ENCODE results near the gene SLC25A22.
A peak's percentile ranks its signal among the peaks of the same experiment; 100 is the strongest.

The SLC25A22 gene

DNA sequence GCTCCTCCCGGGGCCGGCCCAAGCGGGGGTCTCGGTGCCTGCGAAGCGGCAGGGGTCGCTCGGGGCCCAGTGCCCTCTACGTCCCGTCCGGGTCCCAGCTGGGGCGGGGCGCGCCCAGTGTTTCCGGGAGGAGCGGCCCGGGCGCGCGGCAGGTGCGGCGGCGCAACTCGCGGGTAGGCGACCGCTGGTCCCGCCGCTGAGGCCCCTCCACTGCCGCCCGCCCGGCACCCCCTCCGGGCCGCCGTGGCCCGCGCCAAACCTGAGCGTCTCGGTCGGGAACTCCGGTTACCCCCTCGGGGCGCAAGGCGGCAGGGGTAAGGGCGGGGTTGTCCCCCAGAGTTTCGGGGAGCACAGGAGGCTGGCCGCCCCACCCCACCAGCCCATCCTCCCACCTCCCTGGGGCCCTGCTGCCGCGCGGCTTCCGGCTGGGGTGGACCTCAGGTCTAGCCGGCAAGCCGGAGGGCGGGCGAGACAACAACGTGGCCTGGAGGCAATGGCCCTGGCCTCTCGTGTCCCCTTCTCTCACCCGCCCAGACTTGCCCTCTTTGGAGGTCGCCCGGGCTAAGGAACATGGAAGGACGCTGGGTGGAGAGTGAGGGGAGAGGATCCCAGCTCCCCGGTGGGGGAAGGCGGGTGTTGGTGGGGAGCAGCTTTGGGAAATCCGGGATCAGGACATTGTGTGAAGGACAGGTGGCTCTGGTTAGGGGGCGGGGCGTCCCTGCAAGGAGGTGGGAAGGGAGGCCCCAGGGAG lies 29.2 kb upstream of the SLC25A22 start:
- peak overlapping the region; percentile 64 for H3K4me2 ChIP-seq (ENCODE audit: low read length)
- no peak overlapping the region for H3K18ac ChIP-seq (ENCODE audit: low read length)
- no peak overlapping the region for H3K9ac ChIP-seq (ENCODE audit: low read length)
- peak overlapping the region; percentile 18 for H2BK120ac ChIP-seq (ENCODE audit: insufficient read depth, low read length, poor library complexity)
- peak overlapping the region; percentile 48 for H4K91ac ChIP-seq (ENCODE audit: low read depth, low read length)
- H3K4ac ChIP-seq (ENCODE audit: low read depth, low read length), result no peak overlapping the region
- peaks cover 10% of the 10 kb centered on the region for H3K79me1 ChIP-seq (ENCODE audit: low read length)
- H3K27me3 ChIP-seq (ENCODE audit: insufficient read depth, low read length), result peaks cover 33% of the 10 kb centered on the region
- H2AFZ ChIP-seq (ENCODE audit: insufficient read depth, low read length, poor library complexity), result peak overlapping the region; percentile 17
- H3K27ac ChIP-seq (ENCODE audit: low read depth, low read length), result no peak overlapping the region
- H3K14ac ChIP-seq (ENCODE audit: low read length), result peak overlapping the region; percentile 22
- H3K36me3 ChIP-seq (ENCODE audit: control insufficient read depth in 1 of 2, insufficient read depth in 2 of 2, low read length in 2 of 2), result peaks cover 20% of the 10 kb centered on the region in 2 experiments
- no peak overlapping the region for H3K23ac ChIP-seq (ENCODE audit: low read length)
- H3K79me2 ChIP-seq (ENCODE audit: control insufficient read depth, insufficient read depth, low read length, poor library complexity), result peaks cover 2% of the 10 kb centered on the region
- H2AK5ac ChIP-seq (ENCODE audit: low read length), result no peak overlapping the region
- no peak overlapping the region for H4K12ac ChIP-seq (ENCODE audit: low read depth, low read length)
- H2BK12ac ChIP-seq (ENCODE audit: low read length), result peak overlapping the region; percentile 20
- H2BK5ac ChIP-seq (ENCODE audit: low read depth, low read length, poor library complexity), result no peak overlapping the region
- peaks cover 36 to 40% of the 10 kb centered on the region in 2 experiments for H3K4me1 ChIP-seq (ENCODE audit: control insufficient read depth in 1 of 2, insufficient read depth in 2 of 2, low read length in 2 of 2)
- peak overlapping the region; percentile 61 for H4K8ac ChIP-seq (ENCODE audit: low read depth, low read length)
- peak in 1 of 2 donors; percentile 29 for DNase-seq
- H3K4me3 ChIP-seq (ENCODE audit: low read depth, low read length), result peak overlapping the region; percentile 53
- H3K9me3 ChIP-seq (ENCODE audit: insufficient read depth, low read depth, low read length), result peaks cover 7% of the 10 kb centered on the region
- no CpG with 5 or more reads among the region's 66 CpGs for WGBS (ENCODE audit: extremely low coverage, insufficient coverage, insufficient read length)

DNA sequence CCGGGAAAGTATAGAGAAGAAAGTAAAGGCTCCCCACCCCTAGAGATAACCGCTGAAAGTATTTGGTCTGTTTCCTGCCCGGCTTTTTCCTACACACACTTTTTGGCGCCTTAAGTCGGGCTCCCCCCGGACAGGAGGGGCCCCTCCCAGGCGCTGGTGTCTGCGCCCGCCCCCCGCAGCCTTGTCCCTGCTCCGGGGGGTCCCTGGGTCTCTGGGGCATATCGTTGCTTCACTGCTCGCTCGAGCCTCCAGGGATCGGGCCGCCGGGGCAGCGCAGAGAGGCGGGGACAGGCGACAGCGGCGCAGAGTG lies 28.7 kb upstream of the SLC25A22 start:
- H3K18ac ChIP-seq (ENCODE audit: low read length), result no peak overlapping the region
- no peak overlapping the region for H3K4ac ChIP-seq (ENCODE audit: low read depth, low read length)
- peak overlapping the region; percentile 20 for H2BK12ac ChIP-seq (ENCODE audit: low read length)
- H2BK5ac ChIP-seq (ENCODE audit: low read depth, low read length, poor library complexity), result no peak overlapping the region
- H3K4me3 ChIP-seq (ENCODE audit: low read depth, low read length), result peak overlapping the region; percentile 53
- no peak overlapping the region for H3K27ac ChIP-seq (ENCODE audit: low read depth, low read length)
- no peak for DNase-seq
- peak overlapping the region; percentile 17 for H2AFZ ChIP-seq (ENCODE audit: insufficient read depth, low read length, poor library complexity)
- peak overlapping the region; percentile 48 for H4K91ac ChIP-seq (ENCODE audit: low read depth, low read length)
- no peak overlapping the region for H3K9ac ChIP-seq (ENCODE audit: low read length)
- peak overlapping the region; percentile 64 for H3K4me2 ChIP-seq (ENCODE audit: low read length)
- no CpG with 5 or more reads among the region's 22 CpGs for WGBS (ENCODE audit: extremely low coverage, insufficient coverage, insufficient read length)
- H3K36me3 ChIP-seq (ENCODE audit: control insufficient read depth in 1 of 2, insufficient read depth in 2 of 2, low read length in 2 of 2), result peaks cover 21 to 25% of the 10 kb centered on the region in 2 experiments
- peak overlapping the region; percentile 61 for H4K8ac ChIP-seq (ENCODE audit: low read depth, low read length)
- no peaks in the 10 kb centered on the region for H3K79me2 ChIP-seq (ENCODE audit: control insufficient read depth, insufficient read depth, low read length, poor library complexity)
- no peak overlapping the region for H2AK5ac ChIP-seq (ENCODE audit: low read length)
- no peak overlapping the region for H4K12ac ChIP-seq (ENCODE audit: low read depth, low read length)
- H3K14ac ChIP-seq (ENCODE audit: low read length), result peak overlapping the region; percentile 22
- H3K9me3 ChIP-seq (ENCODE audit: insufficient read depth, low read depth, low read length), result peaks cover 2% of the 10 kb centered on the region
- peak overlapping the region; percentile 18 for H2BK120ac ChIP-seq (ENCODE audit: insufficient read depth, low read length, poor library complexity)
- H3K79me1 ChIP-seq (ENCODE audit: low read length), result peaks cover 8% of the 10 kb centered on the region
- peaks cover 31 to 35% of the 10 kb centered on the region in 2 experiments for H3K4me1 ChIP-seq (ENCODE audit: control insufficient read depth in 1 of 2, insufficient read depth in 2 of 2, low read length in 2 of 2)
- no peak overlapping the region for H3K23ac ChIP-seq (ENCODE audit: low read length)
- H3K27me3 ChIP-seq (ENCODE audit: insufficient read depth, low read length), result peaks cover 32% of the 10 kb centered on the region

- H3K79me1 ChIP-seq (ENCODE audit: low read length), result peaks cover 8% of the 10 kb centered on the region
Measured at GRCh38 chr11:826227-826621, 28.1 kb upstream of the SLC25A22 start.

DNA sequence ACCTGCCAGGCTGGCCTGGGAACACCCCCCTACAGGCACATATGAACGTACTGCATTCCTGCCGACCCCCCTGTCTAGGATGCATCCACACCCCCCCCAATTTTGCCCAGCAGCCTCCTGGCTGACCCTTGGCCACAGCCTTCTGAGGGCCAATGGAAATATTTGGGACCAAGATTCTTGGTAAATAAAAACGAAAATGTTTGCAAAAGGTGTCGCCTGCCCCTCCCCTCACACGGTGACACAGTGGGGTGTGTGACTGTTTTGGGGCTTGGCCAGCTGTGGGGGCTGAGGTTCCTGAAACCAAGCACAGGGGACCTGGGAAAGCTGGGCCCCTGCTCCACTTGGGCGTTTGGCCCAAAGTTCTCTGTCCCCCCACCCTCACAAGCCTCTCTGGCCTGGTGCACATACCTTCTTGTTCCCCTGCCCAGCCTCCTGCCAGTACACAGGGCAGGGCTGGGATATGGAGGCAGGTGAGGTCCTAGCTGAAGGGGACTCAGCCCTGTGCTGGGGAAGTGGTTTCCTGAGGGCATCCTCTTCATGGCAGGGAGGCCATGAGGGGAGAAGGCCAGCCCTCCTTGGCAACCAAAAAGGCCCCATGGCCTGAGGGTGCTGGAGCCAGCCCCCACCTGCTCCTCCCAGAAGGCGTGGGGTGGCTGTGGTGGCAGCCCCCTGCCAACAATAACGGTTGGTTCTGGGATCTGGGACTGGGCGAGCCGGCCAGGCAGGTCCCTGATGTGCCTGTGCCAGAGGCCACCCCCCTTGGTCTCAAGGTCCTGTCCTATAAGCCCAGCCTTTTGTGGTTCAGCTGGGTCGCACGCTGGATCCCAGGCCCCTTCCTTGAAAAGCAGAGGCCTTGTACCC lies 27.5 kb upstream of the SLC25A22 start:
- no peak overlapping the region for H3K4ac ChIP-seq (ENCODE audit: low read depth, low read length)
- H3K23ac ChIP-seq (ENCODE audit: low read length), result no peak overlapping the region
- no peak overlapping the region for H2BK5ac ChIP-seq (ENCODE audit: low read depth, low read length, poor library complexity)
- H4K8ac ChIP-seq (ENCODE audit: low read depth, low read length), result no peak overlapping the region
- no peak overlapping the region for H2BK12ac ChIP-seq (ENCODE audit: low read length)
- H3K36me3 ChIP-seq (ENCODE audit: control insufficient read depth in 1 of 2, insufficient read depth in 2 of 2, low read length in 2 of 2), result peaks cover 25% of the 10 kb centered on the region in 2 experiments
- no peak overlapping the region for H2AFZ ChIP-seq (ENCODE audit: insufficient read depth, low read length, poor library complexity)
- H3K79me1 ChIP-seq (ENCODE audit: low read length), result peaks cover 8% of the 10 kb centered on the region
- no peak overlapping the region for H3K14ac ChIP-seq (ENCODE audit: low read length)
- peaks cover 34 to 36% of the 10 kb centered on the region in 2 experiments for H3K4me1 ChIP-seq (ENCODE audit: control insufficient read depth in 1 of 2, insufficient read depth in 2 of 2, low read length in 2 of 2)
- no peak for DNase-seq
- no peaks in the 10 kb centered on the region for H3K79me2 ChIP-seq (ENCODE audit: control insufficient read depth, insufficient read depth, low read length, poor library complexity)
- H4K91ac ChIP-seq (ENCODE audit: low read depth, low read length), result no peak overlapping the region
- H4K12ac ChIP-seq (ENCODE audit: low read depth, low read length), result no peak overlapping the region
- H3K27ac ChIP-seq (ENCODE audit: low read depth, low read length), result no peak overlapping the region
- WGBS (ENCODE audit: extremely low coverage, insufficient coverage, insufficient read length), result no CpG with 5 or more reads among the region's 12 CpGs
- H3K9ac ChIP-seq (ENCODE audit: low read length), result no peak overlapping the region
- H3K18ac ChIP-seq (ENCODE audit: low read length), result no peak overlapping the region
- H3K27me3 ChIP-seq (ENCODE audit: insufficient read depth, low read length), result peaks cover 21% of the 10 kb centered on the region
- no peak overlapping the region for H2BK120ac ChIP-seq (ENCODE audit: insufficient read depth, low read length, poor library complexity)
- H3K4me2 ChIP-seq (ENCODE audit: low read length), result no peak overlapping the region
- H3K9me3 ChIP-seq (ENCODE audit: insufficient read depth, low read depth, low read length), result peaks cover 2% of the 10 kb centered on the region
- no peak overlapping the region for H2AK5ac ChIP-seq (ENCODE audit: low read length)
- H3K4me3 ChIP-seq (ENCODE audit: low read depth, low read length), result no peak overlapping the region

More at GRCh38 chr11:826227-826621, 28.1 kb upstream of the SLC25A22 start:
- Histone ChIP-seq H3K4me1 (ENCODE audit: control insufficient read depth in 1 of 2, insufficient read depth in 2 of 2, low read length in 2 of 2) (peaks cover 31 to 36% of the 10 kb centered on the region in 2 experiments), H2BK120ac (ENCODE audit: insufficient read depth, low read length, poor library complexity) (no peak overlapping the region), H4K12ac (ENCODE audit: low read depth, low read length) (no peak overlapping the region), H2BK12ac (ENCODE audit: low read length) (no peak overlapping the region), H3K18ac (ENCODE audit: low read length) (no peak overlapping the region), H3K14ac (ENCODE audit: low read length) (no peak overlapping the region), H2BK5ac (ENCODE audit: low read depth, low read length, poor library complexity) (no peak overlapping the region), H3K36me3 (ENCODE audit: control insufficient read depth in 1 of 2, insufficient read depth in 2 of 2, low read length in 2 of 2) (peaks cover 25% of the 10 kb centered on the region in 2 experiments), H4K91ac (ENCODE audit: low read depth, low read length) (no peak overlapping the region), H3K4me2 (ENCODE audit: low read length) (no peak overlapping the region), H4K8ac (ENCODE audit: low read depth, low read length) (no peak overlapping the region), H3K23ac (ENCODE audit: low read length) (no peak overlapping the region), H2AK5ac (ENCODE audit: low read length) (no peak overlapping the region), H3K9me3 (ENCODE audit: insufficient read depth, low read depth, low read length) (peaks cover 2% of the 10 kb centered on the region), H3K9ac (ENCODE audit: low read length) (no peak overlapping the region), H3K79me2 (ENCODE audit: control insufficient read depth, insufficient read depth, low read length, poor library complexity) (no peaks in the 10 kb centered on the region), H2AFZ (ENCODE audit: insufficient read depth, low read length, poor library complexity) (no peak overlapping the region), H3K27ac (ENCODE audit: low read depth, low read length) (no peak overlapping the region), H3K4ac (ENCODE audit: low read depth, low read length) (no peak overlapping the region), H3K4me3 (ENCODE audit: low read depth, low read length) (no peak overlapping the region), H3K27me3 (ENCODE audit: insufficient read depth, low read length) (peaks cover 27% of the 10 kb centered on the region)
- DNase-seq, result no peak
- WGBS (ENCODE audit: extremely low coverage, insufficient coverage, insufficient read length), result no CpG with 5 or more reads among the region's 9 CpGs

Measured in trophoblast cell (in vitro differentiated cells and primary cell).